ENCODE results near the gene OR4X2. TPM values are rescaled to one million over a fixed set of nuclear protein-coding genes. Genes with fewer than 3 reads are reported as not detected.

The OR4X2 gene
- not detected for total RNA-seq (2021; ENCODE audit: unreplicated experiment)
- polyA plus RNA-seq (2012) = not detected in 2 replicates
- not detected for Bru-seq, nascent RNA
- not detected for BruChase-seq, experiment 1, labeled RNA remaining after a 6-hour chase
- BruChase-seq, experiment 2, labeled RNA remaining after a 2-hour chase = not detected
- long read RNA-seq = 0 reads

GRCh38 chr11:48244804-48245203 lies at the start of gene OR4X2:
Gene OR4X2 (plus strand): TSS chr11:48245104. CDS start chr11:48245104, 0 bp downstream.
- POLR2A ChIA-PET = no interaction called here
- ATAC-seq = no peak
- CTCF ChIA-PET = no interaction called here
- RAD21 ChIA-PET (ENCODE audit: low non-redundant PET in 1 of 2, low total read pairs in 2 of 2, uncharacterized antibody in 2 of 2, unreplicated experiment in 2 of 2) = no interaction called here
- Histone ChIP-seq H3K36me3 (ENCODE audit: control insufficient read depth in 1 of 2, insufficient read depth in 2 of 2, low read length in 2 of 2) (no peaks in the 10 kb centered on the region), H3K9ac (ENCODE audit: low read length) (no peak within 1 kb of the TSS), H4K20me1 (ENCODE audit: insufficient read depth) (no peaks in the 10 kb centered on the region), H3K79me2 (ENCODE audit: insufficient read depth, low read length) (no peaks in the 10 kb centered on the region), H3K4me2 (ENCODE audit: low read length) (no peak within 1 kb of the TSS), H3K4me3 (replicated peaks in 1 of 2; ENCODE audit: low read depth in 1 of 2, low read length in 2 of 2) (no peak within 1 kb of the TSS), H3K9me3 (ENCODE audit: control insufficient read depth in 1 of 2, insufficient read depth in 1 of 2, low read depth in 1 of 2, low read length in 2 of 2) (no peaks in the 10 kb centered on the region; a peak in 1 of 4 replicates), H3K9me2 (ENCODE audit: insufficient read depth) (no peaks in the 10 kb centered on the region), H3K27me3 (ENCODE audit: insufficient read depth, low read length) (no peaks in the 10 kb centered on the region), H3K27ac (ENCODE audit: low read depth, low read length) (no peak within 1 kb of the TSS), H2AFZ (ENCODE audit: low read depth, low read length, poor library complexity, severe bottlenecking) (no peak within 1 kb of the TSS), H3K4me1 (ENCODE audit: control insufficient read depth in 1 of 2, insufficient read depth in 2 of 2, low read length in 2 of 2) (no peaks in the 10 kb centered on the region)
- intact Hi-C loops (cut with micrococcal nuclease) = no loop called here
- DNase-seq (ENCODE audit: low read depth, low spot score) = no peak
- BruUV-seq (replicated peaks) = no TSS peak
- TF ChIP-seq POLR2AphosphoS5 (IDR thresholded peaks at IDR 0.05; ENCODE audit: low read depth, low read length) (no peak), TCF7L2 (IDR thresholded peaks at IDR 0.05; ENCODE audit: borderline replicate concordance, extremely low read depth, insufficient read depth, insufficient read length) (no peak), CTCF (IDR thresholded peaks at IDR 0.05 in 2 of 3, conservative IDR thresholded peaks at IDR 0.05 in 1 of 3; ENCODE audit: borderline replicate concordance in 1 of 3, insufficient read depth in 1 of 3, low read depth in 2 of 3, low read length in 2 of 3) (no peak), RAD21 (IDR thresholded peaks at IDR 0.05; ENCODE audit: low read depth) (no peak), EZH2phosphoT487 (IDR thresholded peaks at IDR 0.05; ENCODE audit: borderline replicate concordance) (no peak), REST (IDR thresholded peaks at IDR 0.05; ENCODE audit: low read depth) (no peak), ZNF274 (IDR thresholded peaks at IDR 0.05; ENCODE audit: low read depth, low read length) (no peak)

Measured in HCT116 (cell line).